ENCODE data around the gene JPT2.
A peak's percentile ranks its signal among the peaks of the same experiment; 100 is the strongest.

JPT2 gene

DNA sequence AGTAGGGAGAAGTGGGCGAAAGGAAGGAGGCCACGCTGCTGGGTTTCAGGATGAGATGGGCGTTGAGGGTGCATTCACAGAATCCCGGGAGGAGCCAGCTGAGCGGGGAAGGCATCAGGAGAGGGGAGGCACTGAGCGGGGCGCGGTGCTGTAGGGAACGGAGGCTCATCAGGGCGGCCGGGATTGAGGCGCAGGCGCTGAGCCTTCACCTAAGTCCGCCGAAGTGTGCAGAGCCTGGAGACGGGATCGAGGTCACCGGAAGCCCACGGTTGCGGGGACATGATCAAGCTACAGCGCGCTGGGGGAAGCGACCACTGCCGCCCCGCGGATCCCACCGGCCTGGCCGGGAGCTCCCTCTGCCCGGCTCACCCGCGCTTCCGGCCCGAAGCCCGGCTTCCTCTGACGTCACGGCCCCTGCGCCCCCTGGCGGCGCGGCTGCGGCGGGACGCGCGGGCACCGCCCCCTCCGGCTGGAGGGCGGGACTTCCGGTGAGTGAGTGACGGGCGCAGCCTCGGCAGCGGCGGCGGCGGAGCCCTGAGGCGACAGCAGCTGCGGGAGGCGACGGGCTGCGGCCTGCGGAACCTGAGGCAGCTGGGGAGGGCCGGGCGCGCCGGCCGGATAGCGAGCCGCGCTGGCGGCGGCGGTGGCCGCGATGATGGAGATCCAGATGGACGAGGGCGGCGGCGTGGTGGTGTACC is 27.8 kb downstream of the JPT2 start, which contains the start of gene MAPK8IP3 (continued):
- TF ChIP-seq, protein P1, sequence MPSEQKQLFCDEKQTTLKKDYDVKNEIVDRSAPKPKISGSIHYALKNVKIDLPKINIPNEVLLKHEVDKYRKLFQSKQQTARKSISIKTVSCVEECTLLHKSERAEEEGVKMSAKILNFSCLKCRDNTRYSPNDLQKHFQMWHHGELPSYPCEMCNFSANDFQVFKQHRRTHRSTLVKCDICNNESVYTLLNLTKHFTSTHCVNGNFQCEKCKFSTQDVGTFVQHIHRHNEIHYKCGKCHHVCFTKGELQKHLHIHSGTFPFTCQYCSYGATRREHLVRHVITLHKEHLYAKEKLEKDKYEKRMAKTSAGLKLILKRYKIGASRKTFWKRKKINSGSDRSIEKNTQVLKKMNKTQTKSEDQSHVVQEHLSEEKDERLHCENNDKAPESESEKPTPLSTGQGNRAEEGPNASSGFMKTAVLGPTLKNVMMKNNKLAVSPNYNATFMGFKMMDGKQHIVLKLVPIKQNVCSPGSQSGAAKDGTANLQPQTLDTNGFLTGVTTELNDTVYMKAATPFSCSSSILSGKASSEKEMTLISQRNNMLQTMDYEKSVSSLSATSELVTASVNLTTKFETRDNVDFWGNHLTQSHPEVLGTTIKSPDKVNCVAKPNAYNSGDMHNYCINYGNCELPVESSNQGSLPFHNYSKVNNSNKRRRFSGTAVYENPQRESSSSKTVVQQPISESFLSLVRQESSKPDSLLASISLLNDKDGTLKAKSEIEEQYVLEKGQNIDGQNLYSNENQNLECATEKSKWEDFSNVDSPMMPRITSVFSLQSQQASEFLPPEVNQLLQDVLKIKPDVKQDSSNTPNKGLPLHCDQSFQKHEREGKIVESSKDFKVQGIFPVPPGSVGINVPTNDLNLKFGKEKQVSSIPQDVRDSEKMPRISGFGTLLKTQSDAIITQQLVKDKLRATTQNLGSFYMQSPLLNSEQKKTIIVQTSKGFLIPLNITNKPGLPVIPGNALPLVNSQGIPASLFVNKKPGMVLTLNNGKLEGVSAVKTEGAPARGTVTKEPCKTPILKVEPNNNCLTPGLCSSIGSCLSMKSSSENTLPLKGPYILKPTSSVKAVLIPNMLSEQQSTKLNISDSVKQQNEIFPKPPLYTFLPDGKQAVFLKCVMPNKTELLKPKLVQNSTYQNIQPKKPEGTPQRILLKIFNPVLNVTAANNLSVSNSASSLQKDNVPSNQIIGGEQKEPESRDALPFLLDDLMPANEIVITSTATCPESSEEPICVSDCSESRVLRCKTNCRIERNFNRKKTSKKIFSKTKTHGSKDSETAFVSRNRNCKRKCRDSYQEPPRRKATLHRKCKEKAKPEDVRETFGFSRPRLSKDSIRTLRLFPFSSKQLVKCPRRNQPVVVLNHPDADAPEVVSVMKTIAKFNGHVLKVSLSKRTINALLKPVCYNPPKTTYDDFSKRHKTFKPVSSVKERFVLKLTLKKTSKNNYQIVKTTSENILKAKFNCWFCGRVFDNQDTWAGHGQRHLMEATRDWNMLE (tag by site-specific recombination; conservative IDR thresholded peaks at IDR 0.05; ENCODE audit: low read depth), result 0 out of 2 replicates have a peak, but pooled peaks have one; percentile 30
- TF ChIP-seq, protein P2, sequence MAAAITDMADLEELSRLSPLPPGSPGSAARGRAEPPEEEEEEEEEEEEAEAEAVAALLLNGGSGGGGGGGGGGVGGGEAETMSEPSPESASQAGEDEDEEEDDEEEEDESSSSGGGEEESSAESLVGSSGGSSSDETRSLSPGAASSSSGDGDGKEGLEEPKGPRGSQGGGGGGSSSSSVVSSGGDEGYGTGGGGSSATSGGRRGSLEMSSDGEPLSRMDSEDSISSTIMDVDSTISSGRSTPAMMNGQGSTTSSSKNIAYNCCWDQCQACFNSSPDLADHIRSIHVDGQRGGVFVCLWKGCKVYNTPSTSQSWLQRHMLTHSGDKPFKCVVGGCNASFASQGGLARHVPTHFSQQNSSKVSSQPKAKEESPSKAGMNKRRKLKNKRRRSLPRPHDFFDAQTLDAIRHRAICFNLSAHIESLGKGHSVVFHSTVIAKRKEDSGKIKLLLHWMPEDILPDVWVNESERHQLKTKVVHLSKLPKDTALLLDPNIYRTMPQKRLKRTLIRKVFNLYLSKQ (tag by site-specific recombination; IDR thresholded peaks at IDR 0.05; ENCODE audit: borderline replicate concordance), result no peak
- TF ChIP-seq, protein P3, sequence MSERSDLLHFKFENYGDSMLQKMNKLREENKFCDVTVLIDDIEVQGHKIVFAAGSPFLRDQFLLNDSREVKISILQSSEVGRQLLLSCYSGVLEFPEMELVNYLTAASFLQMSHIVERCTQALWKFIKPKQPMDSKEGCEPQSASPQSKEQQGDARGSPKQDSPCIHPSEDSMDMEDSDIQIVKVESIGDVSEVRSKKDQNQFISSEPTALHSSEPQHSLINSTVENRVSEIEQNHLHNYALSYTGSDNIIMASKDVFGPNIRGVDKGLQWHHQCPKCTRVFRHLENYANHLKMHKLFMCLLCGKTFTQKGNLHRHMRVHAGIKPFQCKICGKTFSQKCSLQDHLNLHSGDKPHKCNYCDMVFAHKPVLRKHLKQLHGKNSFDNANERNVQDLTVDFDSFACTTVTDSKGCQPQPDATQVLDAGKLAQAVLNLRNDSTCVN (tag by site-specific recombination; optimal IDR thresholded peaks at IDR 0.05), result peak; percentile 84
- TF ChIP-seq ZNF157 (tag by site-specific recombination; IDR thresholded peaks at IDR 0.05) (no peak), MEIS1 (CRISPR knock-in tag; IDR thresholded peaks at IDR 0.05; ENCODE audit: borderline replicate concordance) (0 out of 2 replicates have a peak, but pooled peaks have one; percentile 19), ZSCAN30 (tag by site-specific recombination; IDR thresholded peaks at IDR 0.05) (peak; percentile 91), ZFHX2 (tag by site-specific recombination; conservative IDR thresholded peaks at IDR 0.05) (peak; percentile 65), ZBTB20 (tag by site-specific recombination; IDR thresholded peaks at IDR 0.05) (peak; percentile 87), SP2 (tag by site-specific recombination; IDR thresholded peaks at IDR 0.05) (peak; percentile 80), MZF1 (tag by site-specific recombination; IDR thresholded peaks at IDR 0.05; ENCODE audit: borderline replicate concordance) (peak; percentile 89), KLF8 (tag by site-specific recombination; IDR thresholded peaks at IDR 0.05) (peak; percentile 84; the same call in 1 of the 2 replicates), ZNF837 (tag by site-specific recombination; IDR thresholded peaks at IDR 0.05) (peak; percentile 84), ZIC2 (tag by site-specific recombination; IDR thresholded peaks at IDR 0.05) (peak; percentile 10; the same call in 1 of the 2 replicates), ZNF585B (tag by site-specific recombination; IDR thresholded peaks at IDR 0.05) (no peak), ZSCAN23 (tag by site-specific recombination; IDR thresholded peaks at IDR 0.05) (peak; percentile 46; the same call in 1 of the 2 replicates), ZBTB7A (tag by site-specific recombination; IDR thresholded peaks at IDR 0.05; ENCODE audit: low read depth) (peak; percentile 90), ZNF677 (tag by site-specific recombination; IDR thresholded peaks at IDR 0.05) (0 out of 2 replicates have a peak, but pooled peaks have one; percentile 7), ZNF501 (tag by site-specific recombination; IDR thresholded peaks at IDR 0.05) (no peak), ZNF768 (tag by site-specific recombination; IDR thresholded peaks at IDR 0.05) (peak; percentile 34; the same call in 1 of the 2 replicates), ZNF830 (tag by site-specific recombination; IDR thresholded peaks at IDR 0.05; ENCODE audit: low read depth) (no peak)
- TF ChIP-seq, protein P4, sequence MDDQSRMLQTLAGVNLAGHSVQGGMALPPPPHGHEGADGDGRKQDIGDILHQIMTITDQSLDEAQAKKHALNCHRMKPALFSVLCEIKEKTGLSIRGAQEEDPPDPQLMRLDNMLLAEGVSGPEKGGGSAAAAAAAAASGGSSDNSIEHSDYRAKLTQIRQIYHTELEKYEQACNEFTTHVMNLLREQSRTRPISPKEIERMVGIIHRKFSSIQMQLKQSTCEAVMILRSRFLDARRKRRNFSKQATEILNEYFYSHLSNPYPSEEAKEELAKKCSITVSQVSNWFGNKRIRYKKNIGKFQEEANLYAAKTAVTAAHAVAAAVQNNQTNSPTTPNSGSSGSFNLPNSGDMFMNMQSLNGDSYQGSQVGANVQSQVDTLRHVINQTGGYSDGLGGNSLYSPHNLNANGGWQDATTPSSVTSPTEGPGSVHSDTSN (CRISPR knock-in tag; IDR thresholded peaks at IDR 0.05), result peak; percentile 98
- TF ChIP-seq, protein P5, sequence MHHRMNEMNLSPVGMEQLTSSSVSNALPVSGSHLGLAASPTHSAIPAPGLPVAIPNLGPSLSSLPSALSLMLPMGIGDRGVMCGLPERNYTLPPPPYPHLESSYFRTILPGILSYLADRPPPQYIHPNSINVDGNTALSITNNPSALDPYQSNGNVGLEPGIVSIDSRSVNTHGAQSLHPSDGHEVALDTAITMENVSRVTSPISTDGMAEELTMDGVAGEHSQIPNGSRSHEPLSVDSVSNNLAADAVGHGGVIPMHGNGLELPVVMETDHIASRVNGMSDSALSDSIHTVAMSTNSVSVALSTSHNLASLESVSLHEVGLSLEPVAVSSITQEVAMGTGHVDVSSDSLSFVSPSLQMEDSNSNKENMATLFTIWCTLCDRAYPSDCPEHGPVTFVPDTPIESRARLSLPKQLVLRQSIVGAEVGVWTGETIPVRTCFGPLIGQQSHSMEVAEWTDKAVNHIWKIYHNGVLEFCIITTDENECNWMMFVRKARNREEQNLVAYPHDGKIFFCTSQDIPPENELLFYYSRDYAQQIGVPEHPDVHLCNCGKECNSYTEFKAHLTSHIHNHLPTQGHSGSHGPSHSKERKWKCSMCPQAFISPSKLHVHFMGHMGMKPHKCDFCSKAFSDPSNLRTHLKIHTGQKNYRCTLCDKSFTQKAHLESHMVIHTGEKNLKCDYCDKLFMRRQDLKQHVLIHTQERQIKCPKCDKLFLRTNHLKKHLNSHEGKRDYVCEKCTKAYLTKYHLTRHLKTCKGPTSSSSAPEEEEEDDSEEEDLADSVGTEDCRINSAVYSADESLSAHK (tag by site-specific recombination; IDR thresholded peaks at IDR 0.05), result no peak
- TF ChIP-seq, protein P6, sequence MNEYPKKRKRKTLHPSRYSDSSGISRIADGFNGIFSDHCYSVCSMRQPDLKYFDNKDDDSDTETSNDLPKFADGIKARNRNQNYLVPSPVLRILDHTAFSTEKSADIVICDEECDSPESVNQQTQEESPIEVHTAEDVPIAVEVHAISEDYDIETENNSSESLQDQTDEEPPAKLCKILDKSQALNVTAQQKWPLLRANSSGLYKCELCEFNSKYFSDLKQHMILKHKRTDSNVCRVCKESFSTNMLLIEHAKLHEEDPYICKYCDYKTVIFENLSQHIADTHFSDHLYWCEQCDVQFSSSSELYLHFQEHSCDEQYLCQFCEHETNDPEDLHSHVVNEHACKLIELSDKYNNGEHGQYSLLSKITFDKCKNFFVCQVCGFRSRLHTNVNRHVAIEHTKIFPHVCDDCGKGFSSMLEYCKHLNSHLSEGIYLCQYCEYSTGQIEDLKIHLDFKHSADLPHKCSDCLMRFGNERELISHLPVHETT (tag by site-specific recombination; IDR thresholded peaks at IDR 0.05), result peak; percentile 64; the same call in 1 of the 2 replicates
- TF ChIP-seq, protein P7, sequence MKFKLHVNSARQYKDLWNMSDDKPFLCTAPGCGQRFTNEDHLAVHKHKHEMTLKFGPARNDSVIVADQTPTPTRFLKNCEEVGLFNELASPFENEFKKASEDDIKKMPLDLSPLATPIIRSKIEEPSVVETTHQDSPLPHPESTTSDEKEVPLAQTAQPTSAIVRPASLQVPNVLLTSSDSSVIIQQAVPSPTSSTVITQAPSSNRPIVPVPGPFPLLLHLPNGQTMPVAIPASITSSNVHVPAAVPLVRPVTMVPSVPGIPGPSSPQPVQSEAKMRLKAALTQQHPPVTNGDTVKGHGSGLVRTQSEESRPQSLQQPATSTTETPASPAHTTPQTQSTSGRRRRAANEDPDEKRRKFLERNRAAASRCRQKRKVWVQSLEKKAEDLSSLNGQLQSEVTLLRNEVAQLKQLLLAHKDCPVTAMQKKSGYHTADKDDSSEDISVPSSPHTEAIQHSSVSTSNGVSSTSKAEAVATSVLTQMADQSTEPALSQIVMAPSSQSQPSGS (tag by site-specific recombination; IDR thresholded peaks at IDR 0.05; ENCODE audit: low read depth), result peak; percentile 73
